Neural cell (in vitro differentiated cells): ENCODE measurements around the gene MAP6.

Experiments used
- CTCF ChIP-seq: fragments of 450-650 bp; IDR thresholded peaks from 2 replicates; pipeline ENCODE4 v1.5.1; 2014; ENCODE audit warnings: antibody characterized with exemption, mild to moderate bottlenecking, moderate library complexity; ENCODE audit not compliant: poor library complexity, severe bottlenecking
- EP300 ChIP-seq: fragments of 450-650 bp; conservative IDR thresholded peaks from 2 replicates; pipeline ENCODE4 v1.6.1; 2014; ENCODE audit warnings: antibody characterized with exemption, mild to moderate bottlenecking, moderate library complexity; ENCODE audit not compliant: poor library complexity, severe bottlenecking
- EZH2 ChIP-seq: fragments of 200-600, 300-800 bp; shearing (Covaris generic), sonication (generic); IDR thresholded peaks from 2 replicates; pipeline ENCODE4 v1.6.1; 2014; ENCODE audit warnings: antibody characterized with exemption, low read length, borderline replicate concordance, mild to moderate bottlenecking; ENCODE audit not compliant: insufficient read depth, poor library complexity, severe bottlenecking
- POLR2AphosphoS5 ChIP-seq: IDR thresholded peaks from 2 replicates; pipeline ENCODE4 v1.6.1; 2012
- REST ChIP-seq: IDR thresholded peaks from 2 replicates; pipeline ENCODE4 v1.6.1; 2012; ENCODE audit warnings: borderline replicate concordance
- TAF1 ChIP-seq: IDR thresholded peaks from 2 replicates; pipeline ENCODE4 v1.6.1; 2012; ENCODE audit warnings: low read depth

GRCh38 chr11:75598900-75599299 lies 69.9 kb downstream of the MAP6 start:
- TF ChIP-seq CTCF (no peak), REST (no peak), POLR2AphosphoS5 (no peak), TAF1 (no peak), EP300 (no peak), EZH2 (no peak)
